Activated naive CD4-positive, alpha-beta T cell treated with anti-CD3 and anti-CD28 coated beads, Interleukin-2, amount 50 U/mL, for 24 hours (primary cell): ENCODE measurements around the gene AGPAT4.

Experiments used
- H3K27ac Mint-ChIP-seq: one replicate; pipeline ENCODE4 v1.8.0; 2021; ENCODE audit warnings: mild to moderate bottlenecking, mixed read lengths
- H3K27me3 Mint-ChIP-seq: one replicate; pipeline ENCODE4 v1.8.0; 2021; ENCODE audit warnings: mixed read lengths
- H3K36me3 Mint-ChIP-seq: one replicate; pipeline ENCODE4 v1.8.0; 2021; ENCODE audit warnings: mixed read lengths
- H3K4me1 Mint-ChIP-seq: one replicate; pipeline ENCODE4 v1.8.0; 2021; ENCODE audit warnings: mixed read lengths
- H3K4me3 Mint-ChIP-seq: one replicate; pipeline ENCODE4 v1.8.0; 2021; ENCODE audit warnings: mild to moderate bottlenecking, mixed read lengths
- H3K9me3 Mint-ChIP-seq: one replicate; pipeline ENCODE4 v1.8.0; 2021; ENCODE audit warnings: mixed read lengths

AGPAT4 gene

GRCh38 chr6:161300823-161301222, 27.0 kb upstream of the AGPAT4 start:
- no peaks in the 10 kb centered on the region for H3K36me3 Mint-ChIP-seq
- H3K27ac Mint-ChIP-seq: no peak overlapping the region
- H3K27me3 Mint-ChIP-seq: no peaks in the 10 kb centered on the region
- H3K4me3 Mint-ChIP-seq: no peak overlapping the region
- no peaks in the 10 kb centered on the region for H3K4me1 Mint-ChIP-seq
- no peaks in the 10 kb centered on the region for H3K9me3 Mint-ChIP-seq

GRCh38 chr6:161299726-161300125, 25.9 kb upstream of the AGPAT4 start:
- no peak overlapping the region for H3K4me3 Mint-ChIP-seq
- H3K9me3 Mint-ChIP-seq: no peaks in the 10 kb centered on the region
- no peaks in the 10 kb centered on the region for H3K36me3 Mint-ChIP-seq
- no peaks in the 10 kb centered on the region for H3K27me3 Mint-ChIP-seq
- no peak overlapping the region for H3K27ac Mint-ChIP-seq
- no peaks in the 10 kb centered on the region for H3K4me1 Mint-ChIP-seq

- Mint-ChIP-seq H3K4me3 (no peak overlapping the region), H3K4me1 (no peaks in the 10 kb centered on the region), H3K9me3 (no peaks in the 10 kb centered on the region), H3K36me3 (no peaks in the 10 kb centered on the region), H3K27ac (no peak overlapping the region), H3K27me3 (no peaks in the 10 kb centered on the region)
These were observed 21.9 kb upstream of the AGPAT4 start for GRCh38 chr6:161295784-161296183.

- Mint-ChIP-seq H3K27me3 (no peaks in the 10 kb centered on the region), H3K27ac (no peak overlapping the region), H3K4me3 (no peak overlapping the region), H3K36me3 (no peaks in the 10 kb centered on the region), H3K9me3 (no peaks in the 10 kb centered on the region), H3K4me1 (no peaks in the 10 kb centered on the region)
These were observed 18.9 kb upstream of the AGPAT4 start for GRCh38 chr6:161292650-161293281.

DNA sequence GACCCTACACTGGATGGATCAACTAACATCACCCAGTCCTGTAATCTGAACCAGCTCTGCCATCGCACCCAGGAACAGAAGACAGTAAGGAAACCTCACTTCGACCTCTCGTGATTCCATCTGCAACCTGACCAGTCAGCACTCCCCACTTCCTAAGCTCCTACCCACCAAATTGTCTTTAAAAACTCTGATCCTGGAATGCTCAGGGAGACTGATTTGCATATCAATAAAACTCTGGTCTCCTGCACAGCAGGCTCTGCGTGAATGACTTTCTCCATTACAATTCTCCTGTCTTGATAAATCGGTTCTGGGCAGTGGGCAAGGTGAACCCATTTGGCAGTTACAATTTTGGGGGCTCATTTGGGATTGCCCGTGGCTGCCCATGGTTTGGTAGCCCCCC, 18.3 kb upstream of the AGPAT4 start:
- H3K4me3 Mint-ChIP-seq: no peak overlapping the region
- no peaks in the 10 kb centered on the region for H3K27me3 Mint-ChIP-seq
- H3K9me3 Mint-ChIP-seq: no peaks in the 10 kb centered on the region
- no peak overlapping the region for H3K27ac Mint-ChIP-seq
- H3K36me3 Mint-ChIP-seq: no peaks in the 10 kb centered on the region
- H3K4me1 Mint-ChIP-seq: no peaks in the 10 kb centered on the region

- no peak overlapping the region for H3K4me3 Mint-ChIP-seq
- no peaks in the 10 kb centered on the region for H3K36me3 Mint-ChIP-seq
- H3K27me3 Mint-ChIP-seq: no peaks in the 10 kb centered on the region
- H3K4me1 Mint-ChIP-seq: no peaks in the 10 kb centered on the region
- H3K27ac Mint-ChIP-seq: no peak overlapping the region
- no peaks in the 10 kb centered on the region for H3K9me3 Mint-ChIP-seq
These were observed 16.9 kb upstream of the AGPAT4 start for GRCh38 chr6:161290751-161291150.

DNA sequence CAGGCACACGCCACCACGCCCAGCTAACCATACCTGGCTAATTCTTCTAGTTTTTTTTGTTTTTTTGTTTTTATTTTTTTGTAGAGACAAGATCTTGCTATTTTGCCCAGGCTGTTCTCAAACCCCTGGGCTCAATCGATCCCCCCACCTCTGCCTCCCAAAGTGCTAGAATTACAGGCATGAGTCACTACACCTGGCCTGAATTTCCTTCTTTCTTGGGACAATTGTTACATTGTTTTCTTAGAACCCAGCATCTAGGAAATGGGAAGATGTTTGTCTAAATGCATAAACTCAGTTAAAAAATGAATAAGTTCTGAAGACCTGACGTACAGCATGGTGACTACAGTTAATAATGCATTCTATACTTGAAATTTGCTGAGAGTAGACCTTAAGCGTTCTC, 10.8 kb upstream of the AGPAT4 start:
- H3K27me3 Mint-ChIP-seq: no peaks in the 10 kb centered on the region
- H3K36me3 Mint-ChIP-seq: peaks cover 2% of the 10 kb centered on the region
- peaks cover 10% of the 10 kb centered on the region for H3K9me3 Mint-ChIP-seq
- H3K4me1 Mint-ChIP-seq: no peaks in the 10 kb centered on the region
- H3K4me3 Mint-ChIP-seq: no peak overlapping the region
- no peak overlapping the region for H3K27ac Mint-ChIP-seq

DNA sequence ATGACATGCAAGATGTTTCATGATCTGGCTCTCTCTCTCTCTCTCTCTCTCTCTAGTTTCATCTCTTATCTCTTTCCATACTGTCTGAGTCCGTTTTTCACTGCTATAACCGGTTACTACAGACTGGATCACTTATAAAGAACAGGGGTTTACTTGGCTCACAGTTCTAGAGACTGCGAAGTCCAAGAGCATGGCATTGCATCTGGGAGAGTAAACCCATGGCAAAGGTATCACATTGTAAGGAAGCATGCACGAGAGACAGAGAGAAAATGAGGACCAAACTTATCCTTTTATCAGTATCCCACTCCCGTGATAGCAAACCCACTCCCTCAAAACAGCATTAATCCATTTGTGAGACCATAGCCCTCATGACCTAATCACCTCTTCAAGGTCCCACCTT, 7.2 kb upstream of the AGPAT4 start:
- Mint-ChIP-seq H3K36me3 (peaks cover 2% of the 10 kb centered on the region), H3K27me3 (no peaks in the 10 kb centered on the region), H3K4me3 (no peak overlapping the region), H3K9me3 (peaks cover 10% of the 10 kb centered on the region), H3K4me1 (no peaks in the 10 kb centered on the region), H3K27ac (no peak overlapping the region)

DNA sequence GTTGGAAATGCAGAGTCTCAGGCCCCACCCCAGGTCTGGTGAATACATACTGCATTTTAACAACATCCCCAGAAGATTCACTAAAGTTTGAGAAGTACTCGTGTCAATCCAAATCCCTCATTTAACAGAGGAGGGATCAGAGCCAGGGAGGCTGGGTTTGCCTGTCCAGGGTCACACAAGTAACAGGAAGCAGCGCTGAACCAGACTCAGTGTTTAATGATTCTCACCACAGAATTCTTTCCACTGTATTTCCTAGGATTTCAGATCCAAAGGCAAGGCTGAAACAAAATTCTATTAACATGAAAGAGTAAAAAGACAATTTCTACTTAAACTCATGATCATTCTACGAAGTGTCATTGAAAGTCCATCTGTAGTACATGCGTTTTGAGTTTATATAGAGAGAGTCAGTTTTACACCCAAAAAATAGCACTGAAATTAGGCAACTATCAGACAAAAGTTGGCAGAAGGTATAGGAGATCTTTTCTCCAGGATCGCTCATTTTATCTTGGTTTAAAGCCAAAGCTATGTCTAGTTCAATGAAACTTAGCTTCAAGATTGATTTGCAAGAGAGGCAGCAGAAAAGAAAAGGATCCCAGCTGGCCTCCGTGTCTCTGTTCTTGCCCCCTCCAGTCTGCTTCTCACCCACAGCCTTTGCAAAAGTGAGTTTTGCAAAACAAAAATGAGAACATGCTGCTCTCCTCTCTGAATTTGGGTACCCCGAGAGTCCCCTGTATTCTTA, 6.0 kb upstream of the AGPAT4 start:
- Mint-ChIP-seq H3K4me3 (no peak overlapping the region), H3K4me1 (peaks cover 3% of the 10 kb centered on the region), H3K27me3 (peaks cover 2% of the 10 kb centered on the region), H3K36me3 (peaks cover 2% of the 10 kb centered on the region), H3K9me3 (peaks cover 10% of the 10 kb centered on the region), H3K27ac (no peak overlapping the region)

GRCh38 chr6:161276605-161277155, 2.8 kb upstream of the AGPAT4 start:
- Mint-ChIP-seq H3K9me3 (peaks cover 10% of the 10 kb centered on the region), H3K27ac (no peak overlapping the region), H3K36me3 (peaks cover 2% of the 10 kb centered on the region), H3K4me3 (no peak overlapping the region), H3K4me1 (peaks cover 19% of the 10 kb centered on the region), H3K27me3 (peaks cover 2% of the 10 kb centered on the region)

DNA sequence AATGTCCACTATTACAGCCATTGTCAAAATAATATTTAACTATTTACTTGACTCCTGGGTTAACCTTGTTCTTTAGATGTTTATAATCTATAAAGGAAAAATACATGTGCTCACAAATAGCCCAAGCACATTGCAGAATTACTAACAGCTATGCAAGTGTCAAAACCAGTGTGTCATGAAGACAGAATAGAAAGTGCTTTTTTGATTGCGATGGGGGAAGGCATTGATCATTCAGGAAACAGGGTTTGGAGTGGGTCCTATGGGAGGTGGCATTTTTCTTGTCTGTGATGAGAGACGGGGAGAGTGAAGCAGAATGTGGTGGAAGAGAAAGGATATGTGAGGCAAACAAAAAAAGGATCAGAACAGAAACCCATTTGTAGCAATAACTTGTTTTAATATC, 1.0 kb upstream of the AGPAT4 start:
- Mint-ChIP-seq H3K4me3 (peak overlapping the region; percentile 2), H3K4me1 (peaks cover 19% of the 10 kb centered on the region), H3K36me3 (no peaks in the 10 kb centered on the region), H3K27ac (no peak overlapping the region), H3K9me3 (no peaks in the 10 kb centered on the region), H3K27me3 (peaks cover 2% of the 10 kb centered on the region)

GRCh38 chr6:161274488-161274858, 612 bp upstream of the AGPAT4 start:
- peak overlapping the region; percentile 85 for H3K27ac Mint-ChIP-seq
- H3K4me1 Mint-ChIP-seq: peaks cover 19% of the 10 kb centered on the region
- no peaks in the 10 kb centered on the region for H3K9me3 Mint-ChIP-seq
- peak overlapping the region; percentile 89 for H3K4me3 Mint-ChIP-seq
- peaks cover 2% of the 10 kb centered on the region for H3K27me3 Mint-ChIP-seq
- H3K36me3 Mint-ChIP-seq: no peaks in the 10 kb centered on the region

DNA sequence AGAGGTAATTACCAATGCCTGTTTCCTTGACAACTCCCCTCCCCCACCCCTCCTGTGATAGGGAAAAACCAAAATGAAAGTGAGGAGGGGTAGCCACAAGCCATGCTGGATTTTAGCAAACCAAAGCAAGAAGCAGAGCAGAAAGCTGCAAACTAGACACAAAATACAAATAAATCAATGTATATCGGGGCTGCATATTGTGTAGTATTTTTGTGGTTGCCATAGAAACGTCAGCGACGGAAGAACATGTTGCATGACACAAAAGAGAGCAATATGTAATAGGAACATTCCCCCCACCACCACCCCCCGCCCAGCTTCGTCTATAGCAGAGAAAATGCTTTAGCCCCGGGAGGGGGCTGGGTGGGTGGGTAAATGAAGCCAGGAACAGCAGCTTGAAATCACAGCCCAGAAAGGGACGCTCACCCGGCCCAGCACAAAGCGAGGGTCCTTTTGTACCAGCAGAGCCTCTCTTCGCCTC, 548 bp downstream of the AGPAT4 start:
- Mint-ChIP-seq H3K4me3 (peak overlapping the region; percentile 89), H3K9me3 (no peaks in the 10 kb centered on the region), H3K27ac (peak overlapping the region; percentile 38), H3K4me1 (peaks cover 19% of the 10 kb centered on the region), H3K36me3 (no peaks in the 10 kb centered on the region), H3K27me3 (peaks cover 2% of the 10 kb centered on the region)

DNA sequence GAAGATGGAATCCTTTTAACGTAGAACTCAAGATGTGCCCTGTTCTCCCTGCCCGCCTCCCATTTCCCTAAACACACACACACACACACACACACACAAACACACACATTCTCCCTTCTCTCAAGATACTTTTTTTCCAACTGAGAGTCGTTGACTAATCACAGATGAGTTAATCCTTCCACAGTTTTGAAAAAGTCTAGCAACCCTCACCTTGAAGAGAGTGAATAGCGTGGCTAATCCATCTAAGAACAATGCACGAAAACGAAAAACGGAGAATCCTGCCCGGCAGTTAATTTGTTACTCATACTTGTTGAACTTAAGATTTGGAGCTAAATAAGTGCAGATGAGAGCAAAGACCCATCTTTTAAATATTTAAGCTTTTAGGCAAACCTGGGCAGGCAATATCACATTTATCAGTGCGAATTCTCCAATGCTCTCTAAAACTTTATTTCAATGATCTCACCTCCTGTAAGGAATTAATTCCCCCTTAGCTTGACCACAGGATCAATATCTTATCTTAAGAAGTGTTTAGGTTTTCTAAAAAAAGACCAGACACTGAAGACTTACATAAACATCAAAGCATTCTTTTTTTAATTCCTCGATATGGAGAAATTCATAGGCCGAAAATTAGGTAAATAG, 1.1 kb downstream of the AGPAT4 start:
- Mint-ChIP-seq H3K9me3 (no peaks in the 10 kb centered on the region), H3K36me3 (no peaks in the 10 kb centered on the region), H3K4me1 (peaks cover 19% of the 10 kb centered on the region), H3K27ac (peak overlapping the region; percentile 38), H3K27me3 (peaks cover 2% of the 10 kb centered on the region), H3K4me3 (peak overlapping the region; percentile 89)

DNA sequence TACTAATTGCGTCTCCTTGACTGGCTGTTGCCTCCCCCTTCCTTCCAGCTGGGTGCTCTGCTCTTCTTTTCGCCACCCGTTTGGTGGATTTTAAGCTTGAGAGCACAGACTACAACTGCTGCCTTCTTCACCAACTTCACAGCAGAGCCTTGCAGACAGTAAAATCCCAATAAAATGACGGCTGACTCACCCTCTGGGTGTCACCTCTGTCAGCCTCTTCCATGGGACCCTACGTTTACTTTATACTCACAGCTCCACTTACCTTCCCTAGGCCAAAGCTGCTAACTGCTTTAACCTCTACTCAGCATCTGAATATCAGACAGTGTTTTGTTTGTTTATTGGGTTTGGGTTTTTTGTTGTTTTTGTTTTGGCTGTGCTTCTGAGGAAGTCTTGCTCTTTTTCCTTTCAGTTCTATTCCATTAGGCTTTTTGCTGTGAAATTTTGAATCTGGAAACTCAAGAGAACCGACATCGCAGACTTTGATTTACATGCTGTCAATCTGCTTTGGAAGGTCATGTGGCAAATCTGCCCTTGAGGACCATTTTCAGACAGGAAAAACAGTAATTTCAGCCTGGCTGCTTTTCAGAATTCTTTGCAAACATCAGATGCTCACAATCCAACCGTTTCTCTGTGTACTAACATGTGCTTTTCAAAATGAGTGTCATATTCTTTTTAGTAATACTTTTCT, 2.4 kb downstream of the AGPAT4 start:
- H3K4me3 Mint-ChIP-seq: no peak overlapping the region
- H3K36me3 Mint-ChIP-seq: no peaks in the 10 kb centered on the region
- H3K9me3 Mint-ChIP-seq: no peaks in the 10 kb centered on the region
- H3K4me1 Mint-ChIP-seq: peaks cover 19% of the 10 kb centered on the region
- H3K27ac Mint-ChIP-seq: no peak overlapping the region
- H3K27me3 Mint-ChIP-seq: peaks cover 2% of the 10 kb centered on the region
